ENCODE results near the gene CD8B2.

GRCh38 chr2:106566050-106566449, 78.9 kb downstream of the CD8B2 start:
- TF ChIP-seq CTCF (IDR thresholded peaks at IDR 0.05; ENCODE audit: low read depth, low read length): no peak
- TF ChIP-seq EZH2phosphoT487 (IDR thresholded peaks at IDR 0.05; ENCODE audit: low read depth): no peak

Data from OCI-LY3 (cell line).